ENCODE data around the gene CLSTN2.

Gene CLSTN2

GRCh38 chr3:140570602-140571001, 635.6 kb downstream of the CLSTN2 start (continued):
- TF ChIP-seq OVOL3 (tag by site-specific recombination; IDR thresholded peaks at IDR 0.05) (no peak), EGR2 (tag by site-specific recombination; IDR thresholded peaks at IDR 0.05; ENCODE audit: low read depth) (no peak)

- TF ChIP-seq INSM2 (tag by site-specific recombination; IDR thresholded peaks at IDR 0.05): no peak
- no peak for TF ChIP-seq BCL11A (tag by site-specific recombination; IDR thresholded peaks at IDR 0.05; ENCODE audit: low read depth)
- TF ChIP-seq ZNF596 (tag by site-specific recombination; IDR thresholded peaks at IDR 0.05): no peak
- no peak for TF ChIP-seq ZBTB44 (tag by site-specific recombination; IDR thresholded peaks at IDR 0.05)
- TF ChIP-seq MEIS1 (CRISPR knock-in tag; IDR thresholded peaks at IDR 0.05; ENCODE audit: borderline replicate concordance): no peak
- TF ChIP-seq HOXA7 (CRISPR knock-in tag; IDR thresholded peaks at IDR 0.05; ENCODE audit: borderline replicate concordance): no peak
- no peak for TF ChIP-seq ZNF16 (tag by site-specific recombination; IDR thresholded peaks at IDR 0.05; ENCODE audit: low read depth)
- no peak for TF ChIP-seq ZNF610 (tag by site-specific recombination; IDR thresholded peaks at IDR 0.05; ENCODE audit: borderline replicate concordance)
- TF ChIP-seq ZNF239 (tag by site-specific recombination; IDR thresholded peaks at IDR 0.05): no peak
- TF ChIP-seq ZNF335 (tag by site-specific recombination; conservative IDR thresholded peaks at IDR 0.05): no peak
- no peak for TF ChIP-seq ZNF184 (tag by site-specific recombination; IDR thresholded peaks at IDR 0.05)
- no peak for TF ChIP-seq GLI4 (tag by site-specific recombination; IDR thresholded peaks at IDR 0.05)
- H3K36me3 ChIP-seq (ENCODE audit: control insufficient read depth in 2 of 2, insufficient read depth in 1 of 2, low read length in 2 of 2): no peaks in the 10 kb centered on the region
- ChIA-PET CTCF (no interaction called here), POLR2A (no interaction called here)
- no peak overlapping the region for H3K4me3 ChIP-seq (ENCODE audit: low read depth, low read length)
- H3K27ac ChIP-seq (ENCODE audit: extremely low read depth, low read depth, low read length): no peak overlapping the region
- H3K4me1 ChIP-seq (ENCODE audit: control insufficient read depth, insufficient read depth, low read length): no peaks in the 10 kb centered on the region
- no peaks in the 10 kb centered on the region for H3K9me3 ChIP-seq (ENCODE audit: control insufficient read depth, insufficient read depth, low read depth, low read length)
Observed at GRCh38 chr3:140571836-140572235, 636.9 kb downstream of the CLSTN2 start.

- TF ChIP-seq MEIS1 (CRISPR knock-in tag; IDR thresholded peaks at IDR 0.05; ENCODE audit: borderline replicate concordance) (no peak), ZNF140 (tag by site-specific recombination; IDR thresholded peaks at IDR 0.05) (no peak), PRDM6 (tag by site-specific recombination; IDR thresholded peaks at IDR 0.05) (no peak), ZEB2 (tag by site-specific recombination; IDR thresholded peaks at IDR 0.05) (no peak), ZXDB (tag by site-specific recombination; IDR thresholded peaks at IDR 0.05) (no peak), CTCF (tag by site-specific recombination; IDR thresholded peaks at IDR 0.05) (no peak), ZNF626 (tag by site-specific recombination; IDR thresholded peaks at IDR 0.05) (no peak), SP3 (tag by site-specific recombination; IDR thresholded peaks at IDR 0.05) (no peak), REPIN1 (tag by site-specific recombination; IDR thresholded peaks at IDR 0.05; ENCODE audit: low read depth) (no peak), ZNF530 (tag by site-specific recombination; IDR thresholded peaks at IDR 0.05; ENCODE audit: low read depth) (no peak)
- Histone ChIP-seq H3K4me1 (ENCODE audit: control insufficient read depth, insufficient read depth, low read length) (no peaks in the 10 kb centered on the region), H3K4me3 (ENCODE audit: low read depth, low read length) (no peak overlapping the region), H3K36me3 (ENCODE audit: control insufficient read depth in 2 of 2, insufficient read depth in 1 of 2, low read length in 2 of 2) (no peaks in the 10 kb centered on the region), H3K27ac (ENCODE audit: extremely low read depth, low read depth, low read length) (no peak overlapping the region), H3K9me3 (ENCODE audit: control insufficient read depth, insufficient read depth, low read depth, low read length) (no peaks in the 10 kb centered on the region)
- POLR2A ChIA-PET: no interaction called here
- CTCF ChIA-PET: interaction anchor here (0.6 kb wide), 1 partner anchor 11 kb away, joined by 3 read pairs; no protein-coding TSS in a partner anchor
Observed at GRCh38 chr3:140572334-140572733, 637.3 kb downstream of the CLSTN2 start.

All from HEK293 (cell line).